Amygdala (tissue), 56 donors: ENCODE data around the gene GEMIN7.

Experiments used
- DNase-seq, 56 donors: peaks; one replicate each; lab custom pipeline; 2025; lab: John Stamatoyannopoulos, UW

GEMIN7 gene

DNA sequence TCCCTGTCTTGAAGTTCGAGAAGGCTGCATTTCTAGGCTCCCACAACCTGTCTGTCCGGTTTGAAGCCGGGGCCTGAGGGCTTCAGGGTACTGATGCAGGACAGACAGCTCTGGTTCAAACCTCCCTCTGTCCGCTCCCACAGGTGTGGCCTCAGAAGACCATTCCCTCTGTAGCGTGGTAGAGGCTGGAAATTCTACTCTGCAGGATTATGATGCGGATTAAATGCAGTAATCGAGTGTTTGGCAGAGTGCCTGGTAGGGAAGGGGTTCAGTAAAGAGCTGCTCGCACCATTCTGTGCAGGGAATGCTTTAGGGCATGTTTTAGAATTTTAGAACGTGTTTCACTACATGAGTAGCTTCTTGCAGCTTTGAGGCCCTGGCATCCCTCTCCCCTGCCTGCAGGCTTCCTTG lies 44.4 kb downstream of the GEMIN7 start:
- no peak for DNase-seq

GRCh38 chr19:45124021-45124420 lies 45.0 kb downstream of the GEMIN7 start:
- no peak for DNase-seq

DNA sequence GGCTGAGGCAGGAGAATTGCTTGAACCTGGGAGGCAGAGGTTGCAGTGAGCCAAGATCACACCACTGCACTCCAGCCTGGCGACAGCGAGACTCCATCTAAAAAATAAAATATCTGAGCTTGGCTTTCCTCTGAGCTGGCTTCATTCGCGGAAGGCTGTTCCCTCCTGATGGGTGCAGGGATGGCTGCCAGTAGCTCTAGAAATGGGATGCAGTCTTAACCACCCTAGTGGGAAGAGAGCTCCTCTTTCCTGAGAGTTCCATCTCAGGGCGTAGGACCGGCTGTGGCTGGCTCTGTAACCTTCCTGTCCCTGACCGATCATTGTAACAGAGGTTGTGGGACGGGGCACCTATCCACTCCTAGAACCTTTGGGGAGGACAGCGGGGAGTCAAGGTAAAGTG lies 46.3 kb downstream of the GEMIN7 start:
- no peak for DNase-seq

DNA sequence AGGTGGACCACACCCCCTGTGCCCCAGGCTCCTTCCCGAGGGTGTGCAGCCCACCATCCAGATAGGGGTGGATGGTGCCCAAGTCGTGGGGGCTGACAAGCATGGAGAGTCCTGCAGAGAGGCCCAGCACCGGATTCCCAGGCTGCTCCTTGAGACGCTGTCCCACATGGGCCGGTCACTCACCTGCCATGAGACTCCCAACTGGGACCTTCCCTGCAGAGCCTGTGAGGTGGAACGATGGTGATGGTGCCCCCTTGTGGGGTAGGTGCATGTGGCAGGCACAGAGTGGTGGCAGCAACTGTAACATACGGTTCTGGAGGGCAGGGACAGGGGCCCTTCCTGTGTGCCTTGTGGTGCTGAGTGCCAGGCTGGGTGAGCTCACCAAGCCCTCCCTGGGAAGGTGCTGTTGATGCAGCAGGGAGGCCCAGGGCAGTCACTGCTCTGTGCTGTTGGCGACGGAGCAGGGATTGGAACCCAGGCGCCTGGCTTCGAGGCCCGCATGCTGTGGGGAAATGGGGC lies 47.0 kb downstream of the GEMIN7 start:
- DNase-seq: peak in 20 of 56 donors; percentile 4 to 61 (median 28)

- DNase-seq: no peak
Observed at GRCh38 chr19:45126654-45127053, 47.6 kb downstream of the GEMIN7 start.

- no peak for DNase-seq
Observed at GRCh38 chr19:45128146-45128545, 49.1 kb downstream of the GEMIN7 start.

- DNase-seq: no peak
Observed at GRCh38 chr19:45128806-45129205, 49.7 kb downstream of the GEMIN7 start.

DNA sequence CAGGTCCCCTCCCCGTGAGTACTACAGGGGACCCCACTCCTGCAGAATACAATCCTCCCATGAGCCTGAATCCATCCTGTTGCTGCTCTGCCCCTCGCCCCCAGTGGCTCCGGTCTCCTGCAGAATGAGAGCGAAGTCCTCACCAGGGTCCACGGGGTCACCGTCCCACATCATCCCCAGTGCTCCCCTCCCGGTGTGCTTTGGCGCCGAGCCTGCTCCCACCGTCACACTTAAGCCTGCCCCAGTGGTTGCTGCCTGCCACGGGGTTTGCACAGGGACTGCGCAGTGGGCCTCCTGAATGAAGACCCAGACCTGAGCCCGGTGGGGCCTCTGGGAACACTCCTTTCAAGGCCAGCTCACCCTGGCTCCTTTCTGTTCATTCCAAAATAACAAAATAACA lies 51.2 kb downstream of the GEMIN7 start:
- no peak for DNase-seq

DNA sequence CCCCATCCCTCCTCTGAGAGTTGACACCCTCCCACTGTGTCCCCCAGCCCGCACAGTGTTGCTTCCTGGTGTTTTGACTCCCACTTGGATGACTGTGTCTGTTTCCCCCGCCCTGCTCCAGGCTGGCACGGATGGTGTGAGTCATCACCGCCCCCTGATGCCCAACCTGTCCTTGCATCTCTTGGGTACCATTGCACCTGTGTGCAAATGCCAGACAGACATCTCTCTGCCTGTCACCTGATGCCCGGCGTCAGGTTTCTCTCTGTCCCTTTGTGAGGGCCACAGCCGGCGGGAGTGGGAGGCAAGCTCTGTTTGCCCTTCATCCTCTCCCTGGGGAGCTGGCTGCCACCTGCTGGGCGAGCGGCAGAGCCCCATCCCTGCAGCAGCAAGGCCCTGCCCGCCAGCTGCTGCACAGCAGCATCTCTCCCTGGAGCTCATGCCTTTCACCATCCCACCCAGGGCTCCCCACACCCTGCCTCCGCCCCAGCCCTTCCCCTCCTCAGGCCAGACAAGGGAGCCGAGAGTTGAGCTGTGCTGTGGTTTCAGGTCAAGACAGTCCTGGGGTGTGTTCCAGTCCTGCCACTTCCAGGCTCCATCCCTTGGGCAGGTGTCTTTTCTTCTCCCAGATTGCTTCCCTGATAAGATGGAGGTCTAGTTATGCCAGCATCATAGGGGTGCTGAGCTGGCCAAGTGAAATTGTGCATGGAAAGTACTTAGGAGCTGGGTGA lies 52.0 kb downstream of the GEMIN7 start:
- DNase-seq: peak in 41 of 56 donors; percentile 6 to 81 (median 35)

DNA sequence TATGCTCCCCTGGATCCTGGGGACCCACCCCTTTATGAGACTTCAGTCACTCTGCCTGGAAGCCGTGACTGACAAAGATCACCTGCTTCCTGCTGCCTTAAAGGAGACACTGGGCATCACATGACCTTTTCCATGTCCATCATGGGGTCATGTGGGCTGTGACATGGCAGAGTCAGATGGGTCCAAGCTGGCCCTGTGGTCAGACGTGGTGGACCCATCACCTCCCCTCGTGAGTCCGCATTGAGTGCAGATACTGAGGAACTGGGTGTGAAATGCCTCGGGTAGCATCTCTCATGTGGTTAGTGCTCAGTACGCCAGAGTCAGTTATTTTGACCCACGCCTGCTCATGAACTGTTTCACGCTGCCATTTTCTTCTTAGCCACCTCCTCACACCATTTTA lies 54.6 kb downstream of the GEMIN7 start:
- DNase-seq: no peak

GRCh38 chr19:45135176-45135885 lies 56.3 kb downstream of the GEMIN7 start:
- no peak for DNase-seq

- DNase-seq: no peak
Observed at GRCh38 chr19:45136507-45137178, 57.6 kb downstream of the GEMIN7 start.

DNA sequence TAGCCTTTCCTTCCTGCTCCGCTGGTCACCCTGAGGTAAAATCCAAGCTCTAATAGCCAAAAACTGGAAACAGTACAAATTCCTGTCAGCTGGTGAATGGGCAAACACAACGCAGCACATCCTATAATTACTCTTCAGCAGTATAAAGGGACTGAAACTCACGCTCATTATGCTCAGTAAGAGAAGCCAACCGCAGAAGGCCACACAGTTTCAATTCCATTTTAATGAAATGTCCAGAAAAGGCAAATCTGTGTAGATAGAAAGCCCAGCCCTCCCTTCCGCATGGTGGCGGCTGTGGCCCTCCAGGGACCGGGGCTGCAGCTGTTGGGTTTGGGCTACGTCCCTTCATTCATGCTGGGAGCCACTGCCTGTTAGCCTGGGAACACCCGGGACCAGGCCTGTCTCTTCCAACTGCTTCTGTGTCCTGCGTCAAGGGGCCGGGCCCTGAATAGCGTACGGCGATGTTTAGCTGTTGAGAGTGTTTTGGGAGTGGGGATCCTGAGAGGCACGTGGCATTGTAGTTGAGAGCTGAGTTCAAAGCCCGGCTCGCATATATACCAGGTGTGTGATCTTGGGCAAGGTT lies 58.2 kb downstream of the GEMIN7 start:
- DNase-seq: peak in 23 of 56 donors; percentile 8 to 63 (median 34)

GRCh38 chr19:45138303-45138751 lies 59.3 kb downstream of the GEMIN7 start:
- DNase-seq: no peak

DNA sequence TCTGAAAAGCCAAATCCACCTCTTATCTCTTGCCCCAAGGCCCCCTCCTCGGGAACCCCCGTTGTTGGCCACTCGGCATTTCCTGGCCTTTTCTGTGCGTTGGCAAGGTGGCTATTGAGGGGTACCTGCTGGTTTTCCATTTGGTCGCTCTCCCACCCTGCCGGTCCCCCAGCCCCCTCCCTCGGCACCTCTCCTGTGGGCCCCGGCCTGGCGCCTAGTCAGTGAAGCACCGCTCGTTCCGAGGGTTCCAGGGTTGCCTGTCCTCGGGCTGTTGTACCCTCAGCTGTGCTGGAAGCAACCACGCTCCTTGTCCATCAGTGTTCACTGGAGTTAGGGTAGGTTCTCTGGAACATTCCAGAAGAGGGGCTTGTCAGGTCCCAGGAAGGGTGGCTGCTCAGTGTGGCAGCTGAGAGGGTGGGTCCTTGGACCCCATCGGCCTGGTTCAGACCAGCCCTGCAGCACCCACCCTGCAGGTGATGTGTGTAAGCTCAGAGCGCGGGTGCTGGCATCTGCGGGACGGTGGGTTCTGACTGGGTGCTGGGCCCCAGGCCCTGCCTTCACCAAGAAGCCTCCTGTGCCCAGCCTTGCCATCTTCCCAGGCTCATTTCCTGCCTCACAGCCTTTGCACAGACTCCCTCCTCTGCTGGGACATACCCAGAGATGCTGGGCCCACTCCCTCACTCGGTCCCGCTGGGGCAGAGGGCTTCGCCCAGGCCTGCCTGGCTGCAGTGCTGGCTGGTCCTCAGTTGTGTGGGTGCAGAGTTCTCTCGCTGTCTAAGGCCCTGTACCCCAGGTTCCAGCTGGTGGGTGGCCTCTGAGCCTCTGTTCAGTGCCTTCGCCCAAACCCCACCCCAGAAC lies 60.5 kb downstream of the GEMIN7 start:
- DNase-seq: no peak

GRCh38 chr19:45140144-45140503 lies 61.1 kb downstream of the GEMIN7 start:
- DNase-seq: no peak

GRCh38 chr19:45140533-45140932 lies 61.5 kb downstream of the GEMIN7 start:
- no peak for DNase-seq
